ENCODE results near the gene CCNY. TPM values are rescaled to one million over a fixed set of nuclear protein-coding genes. Genes with fewer than 3 reads are reported as not detected.
"Not testable (repeated sequence)": the region's sequence is repeated elsewhere in the genome, so short reads cannot be mapped to it uniquely, and the experiment has no call there.

Gene CCNY
- total RNA-seq, 1 donor from 2014 or later: 44.3 TPM

DNA sequence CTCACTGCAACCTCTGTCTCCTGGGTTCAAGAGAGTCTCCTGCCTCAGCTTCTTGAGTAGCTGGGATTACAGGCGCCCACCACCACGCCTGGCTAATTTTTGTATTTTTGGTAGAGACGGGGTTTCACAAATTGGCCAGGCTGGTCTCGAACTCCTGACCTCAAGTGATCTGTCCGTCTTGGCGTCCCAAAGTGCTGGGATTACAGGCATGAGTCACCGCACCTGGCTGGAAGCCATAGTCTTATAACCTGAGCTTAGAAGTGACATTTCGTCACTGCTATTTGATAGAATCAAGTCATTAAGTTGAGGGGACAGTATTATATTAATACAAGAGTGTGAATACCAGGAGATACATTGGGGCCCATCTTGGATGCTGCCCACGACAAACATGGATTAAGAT lies 17.9 kb downstream of the CCNY start:
- not testable (repeated sequence) for DNase-seq (ENCODE audit: low spot score)

DNA sequence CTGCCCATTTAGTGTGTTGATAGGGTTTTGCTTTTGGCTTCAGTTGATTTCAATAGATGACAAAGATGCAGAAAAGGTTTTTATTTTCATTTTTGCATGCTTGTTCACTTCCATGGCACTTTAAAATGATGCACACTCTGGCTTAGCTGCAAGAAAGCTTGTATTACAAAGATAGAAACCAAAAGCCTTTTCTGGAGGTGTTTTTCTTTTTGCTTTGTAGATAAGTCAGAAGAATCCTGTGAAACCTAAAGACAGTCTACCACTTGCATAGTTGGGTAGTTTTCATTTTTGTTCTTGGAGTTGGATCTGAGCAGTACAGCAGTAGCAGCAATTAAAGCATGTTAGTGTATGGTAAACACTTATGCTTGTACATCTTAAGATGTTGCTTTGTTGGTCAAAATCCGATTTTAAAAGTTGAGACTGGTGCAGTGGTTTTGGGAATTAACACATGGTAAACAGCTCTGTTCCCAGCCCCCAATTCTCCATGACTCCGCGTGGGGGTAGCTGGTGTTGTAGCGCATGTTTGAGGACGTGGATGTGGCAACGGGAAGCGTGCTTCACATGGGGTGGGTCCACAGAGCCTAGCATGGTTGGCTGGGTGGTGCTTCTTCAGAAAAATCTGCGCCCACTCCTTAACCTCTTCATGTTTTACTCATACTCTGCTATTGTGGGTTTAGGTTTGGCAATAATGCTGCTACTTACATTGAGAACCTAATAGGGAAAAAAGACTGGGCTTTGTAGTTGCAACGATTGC lies 19.8 kb downstream of the CCNY start:
- peak; percentile 28 for DNase-seq (ENCODE audit: low spot score)

DNA sequence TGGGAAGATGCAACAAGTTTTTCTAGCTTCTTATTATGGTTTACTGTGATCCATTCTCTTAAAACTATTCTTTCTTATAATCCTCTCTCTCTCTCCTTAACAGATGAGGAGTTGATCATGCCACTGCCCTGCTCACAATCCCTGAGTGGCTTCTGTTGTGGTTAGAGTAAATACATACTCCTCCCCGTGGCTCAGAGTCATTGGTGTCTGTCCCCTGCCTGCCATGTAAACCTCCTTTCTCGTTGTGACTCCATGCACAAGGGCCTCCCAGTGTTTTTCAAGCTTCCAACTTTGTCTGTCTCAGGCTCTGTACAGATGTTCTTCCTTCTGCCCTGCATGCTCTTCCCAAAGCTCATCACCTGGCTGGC lies 20.4 kb downstream of the CCNY start:
- DNase-seq (ENCODE audit: low spot score): no peak

DNA sequence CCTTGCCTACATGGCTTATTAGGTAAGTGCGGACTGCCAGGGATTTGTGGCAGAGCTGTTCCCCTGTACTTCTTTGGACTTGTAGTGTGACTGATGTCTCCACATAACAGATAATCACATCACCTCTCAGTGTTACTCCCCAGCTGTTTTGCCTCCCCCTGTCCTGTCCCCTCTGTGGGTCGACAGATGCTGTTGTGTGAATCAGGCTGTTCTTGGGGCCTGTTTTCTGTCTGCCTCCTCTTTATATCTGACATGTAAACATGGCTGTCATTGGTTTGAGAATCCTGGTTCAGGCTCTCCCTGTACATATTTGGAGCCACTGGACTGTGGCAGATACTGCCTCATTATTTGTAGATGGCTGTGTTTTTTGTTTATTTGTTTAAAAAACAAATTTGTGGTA lies 22.7 kb downstream of the CCNY start:
- peak; percentile 20 for DNase-seq (ENCODE audit: low spot score)

DNA sequence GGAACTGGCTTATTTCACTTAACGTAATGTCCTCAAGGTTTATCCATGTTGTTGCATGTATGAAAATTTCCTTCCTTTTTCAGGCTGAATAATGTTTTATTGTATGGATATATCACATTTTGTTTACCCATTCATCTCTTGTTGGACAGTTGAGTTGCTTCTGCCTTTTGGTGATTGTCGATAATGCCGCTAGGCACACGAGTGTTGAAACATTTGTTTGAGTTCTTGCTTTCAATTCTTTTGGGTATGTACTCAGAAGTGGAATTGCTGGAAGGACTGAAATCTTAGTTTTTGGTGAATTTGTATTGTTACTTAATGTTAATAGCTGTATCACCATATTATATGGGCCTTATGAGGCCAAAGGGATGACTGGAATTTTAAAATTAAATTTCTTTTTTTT lies 23.6 kb downstream of the CCNY start:
- DNase-seq (ENCODE audit: low spot score): no peak

DNA sequence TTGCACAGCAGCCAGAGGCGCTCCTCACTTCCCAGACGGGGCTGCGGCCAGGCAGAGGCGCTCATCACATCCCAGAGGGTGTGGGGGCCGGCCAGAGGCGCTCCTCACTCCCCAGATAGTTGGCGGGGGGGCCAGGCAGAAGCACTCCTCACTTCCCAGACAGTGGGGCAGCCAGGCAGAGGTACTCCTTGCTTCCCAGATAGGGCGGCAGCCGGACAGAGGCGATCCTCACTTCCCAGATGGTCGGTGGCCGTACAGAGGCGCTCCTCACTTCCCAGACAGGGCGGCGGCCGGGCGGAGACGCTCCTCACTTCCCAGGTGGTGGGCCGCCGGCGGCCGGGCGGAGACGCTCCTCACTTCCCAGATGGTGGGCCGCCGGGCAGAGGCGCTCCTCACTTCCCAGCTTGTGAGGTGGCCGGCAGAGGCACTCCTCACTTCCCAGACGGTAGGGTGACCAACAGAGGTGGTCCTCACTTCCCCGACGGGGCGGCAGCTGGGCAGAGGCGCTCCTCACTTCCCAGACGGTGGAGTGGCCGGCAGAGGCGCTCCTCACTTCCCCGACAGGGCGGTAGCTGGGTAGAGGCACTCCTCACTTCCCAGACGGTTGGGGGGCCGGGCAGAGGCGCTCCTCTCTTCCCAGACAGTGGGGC lies 26.5 kb downstream of the CCNY start:
- DNase-seq (ENCODE audit: low spot score): no peak

DNA sequence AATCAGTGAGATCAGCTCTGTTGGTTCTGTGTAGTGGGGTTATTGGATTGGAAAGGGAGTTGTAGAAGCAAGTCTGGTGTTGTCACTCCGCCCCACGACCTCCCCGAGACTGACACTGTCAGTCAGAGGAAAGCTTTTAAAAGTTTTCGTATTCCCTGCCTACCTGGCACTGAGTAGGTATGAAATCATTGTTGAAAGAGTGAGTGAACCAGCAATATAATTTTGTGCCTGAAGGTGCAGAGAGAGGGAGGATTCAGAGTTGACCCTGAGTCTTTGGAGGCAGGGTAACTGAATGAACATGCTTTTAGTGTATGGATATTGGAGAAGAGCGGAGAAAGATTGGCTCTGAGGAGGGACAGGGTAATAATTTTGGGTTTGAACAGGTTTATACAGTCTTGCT lies 27.3 kb downstream of the CCNY start:
- DNase-seq (ENCODE audit: low spot score): no peak

DNA sequence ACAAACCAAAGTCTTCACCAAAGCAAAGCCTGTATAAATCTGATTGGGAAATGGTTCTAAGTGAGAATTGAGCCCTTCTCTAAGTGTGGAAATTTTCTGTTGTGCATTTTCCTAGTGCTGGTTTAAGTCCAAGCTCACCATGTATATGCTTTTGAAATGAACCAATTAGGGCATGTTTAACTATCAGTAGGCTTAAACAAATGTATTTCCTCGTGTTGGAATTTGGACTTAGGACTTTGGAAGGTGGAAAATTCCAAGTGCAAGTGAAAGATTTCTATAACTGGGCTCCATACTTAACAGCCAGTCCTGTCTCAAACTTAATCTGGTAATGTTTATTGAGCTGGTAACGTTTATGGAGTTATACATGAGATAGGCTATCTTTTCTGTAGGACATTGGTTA lies 28.5 kb downstream of the CCNY start:
- DNase-seq (ENCODE audit: low spot score): no peak

DNA sequence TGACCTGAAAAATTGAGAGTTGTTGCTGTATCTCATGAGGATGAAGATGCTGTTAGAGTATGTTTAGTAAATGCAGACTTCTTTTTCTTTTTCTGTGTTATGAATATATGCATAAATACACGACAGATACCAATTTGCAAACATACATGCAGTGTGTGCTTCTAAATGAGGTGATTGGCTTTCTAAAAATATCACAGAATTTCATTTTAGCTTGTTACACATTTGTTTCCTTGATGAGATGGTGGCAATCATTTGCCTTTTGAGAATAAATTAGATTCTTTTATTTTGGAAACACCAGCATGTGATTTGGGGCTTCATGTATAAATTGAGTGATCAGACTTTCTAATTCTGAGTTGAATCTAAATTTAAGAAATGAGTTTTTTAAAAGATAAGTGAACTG lies 29.7 kb downstream of the CCNY start:
- DNase-seq (ENCODE audit: low spot score): no peak

DNA sequence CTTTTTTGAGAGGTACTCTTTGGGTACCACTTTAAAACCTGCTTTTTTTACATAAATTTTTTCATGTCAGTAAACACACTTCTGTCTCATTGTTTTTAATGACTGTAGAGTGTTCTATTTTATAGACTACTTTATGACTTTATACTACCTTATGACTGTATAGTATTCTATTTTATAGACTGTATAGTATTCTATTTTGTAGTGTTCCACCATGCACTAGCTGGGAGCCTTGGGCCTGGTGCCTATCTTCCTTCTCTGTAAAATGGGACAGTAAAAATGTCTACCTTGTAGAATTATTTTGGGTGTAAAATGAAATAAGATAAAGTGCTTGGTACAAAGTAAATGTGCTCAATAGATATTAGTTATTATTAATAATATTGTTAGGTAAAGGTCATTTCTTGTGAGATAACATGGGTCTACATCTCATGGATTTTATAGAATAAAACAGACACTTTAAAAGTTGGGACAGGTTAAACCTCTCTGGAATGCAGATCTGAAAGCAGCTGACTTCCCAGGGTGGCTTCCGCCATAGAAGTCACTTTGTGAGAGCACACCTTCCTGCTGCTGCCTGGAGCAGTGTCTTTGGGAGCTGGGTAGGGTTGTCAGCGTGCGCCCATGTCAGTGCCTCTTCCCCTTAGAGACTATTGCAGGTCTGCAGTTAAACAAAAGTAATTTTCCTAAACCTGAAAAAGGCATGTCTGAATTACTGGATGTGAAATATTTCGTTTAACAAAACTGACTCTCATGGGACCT lies 31.0 kb downstream of the CCNY start:
- no peak for DNase-seq (ENCODE audit: low spot score)

DNA sequence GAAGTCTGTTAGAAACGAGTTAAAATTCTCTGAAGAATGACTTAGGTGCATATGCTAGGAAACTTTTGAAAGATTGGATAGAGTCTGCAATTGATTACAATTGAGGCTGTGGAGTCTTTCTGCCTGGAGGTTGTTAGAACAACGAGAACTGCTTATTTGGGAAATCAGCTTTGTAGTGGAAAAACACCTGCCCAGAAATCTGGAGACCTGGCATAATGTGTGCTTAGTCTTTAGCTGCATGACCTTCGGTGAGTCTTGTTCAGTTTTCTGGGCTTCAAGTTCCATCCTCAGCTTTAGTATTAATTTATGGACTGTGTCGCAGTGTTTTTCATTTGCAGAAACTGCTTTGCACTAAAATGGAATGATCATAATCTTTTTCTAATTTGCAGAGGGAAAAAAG lies 31.7 kb downstream of the CCNY start:
- no peak for DNase-seq (ENCODE audit: low spot score)

DNA sequence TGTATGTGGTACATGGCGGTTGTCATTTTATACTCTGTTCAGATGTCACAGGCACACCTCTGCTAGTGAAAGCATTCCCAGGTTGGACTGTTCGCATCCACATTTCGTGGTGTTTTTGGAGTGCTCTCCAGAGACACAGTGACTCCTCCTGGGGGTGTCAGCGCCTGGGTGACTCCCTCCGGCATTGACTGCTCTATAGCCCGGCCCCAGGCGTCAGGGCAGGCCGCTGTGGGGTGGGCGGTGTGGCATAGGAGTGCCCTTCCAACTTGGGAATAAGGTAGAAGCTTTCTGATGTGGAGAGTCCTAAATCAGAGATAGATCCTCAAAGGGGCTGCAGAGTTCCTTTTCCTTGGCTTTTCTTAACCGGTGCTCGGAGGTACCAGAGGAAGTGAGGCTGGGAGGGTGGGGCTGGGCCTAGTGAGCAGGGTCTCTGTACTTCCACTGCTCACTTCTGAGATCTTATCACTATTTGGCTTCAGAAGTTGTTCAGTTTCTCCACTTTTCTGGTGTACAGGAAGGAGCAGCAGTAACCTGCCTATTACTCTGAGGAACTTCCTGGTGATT lies 32.3 kb downstream of the CCNY start:
- DNase-seq (ENCODE audit: low spot score): no peak

DNA sequence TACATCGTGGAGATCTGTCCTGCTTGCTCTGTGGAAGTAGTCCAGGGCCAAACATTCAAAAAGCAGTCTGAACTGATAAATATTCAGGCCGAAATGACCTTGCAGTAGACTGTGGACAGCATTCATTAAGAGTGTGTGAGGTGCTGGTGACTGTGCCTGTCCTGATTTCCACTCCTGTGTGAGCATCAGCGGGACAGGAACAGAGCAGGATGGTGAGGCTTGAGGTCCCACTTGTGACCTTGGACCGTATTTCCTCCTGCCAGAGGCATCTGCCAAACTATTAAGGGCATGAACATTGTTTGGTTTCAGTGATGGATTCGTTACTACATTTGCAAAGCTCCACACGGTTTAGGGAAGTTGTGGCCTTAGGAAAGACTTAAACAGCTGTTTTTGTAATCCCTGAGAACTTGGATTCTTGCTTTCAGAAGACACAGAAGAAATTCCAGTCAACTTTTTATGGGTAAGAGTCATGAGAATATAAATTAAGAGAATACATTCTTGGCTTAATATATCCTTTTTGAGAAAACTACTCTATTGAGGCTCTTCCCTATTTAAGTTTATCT lies 32.8 kb downstream of the CCNY start:
- DNase-seq (ENCODE audit: low spot score): peak; percentile 83

DNA sequence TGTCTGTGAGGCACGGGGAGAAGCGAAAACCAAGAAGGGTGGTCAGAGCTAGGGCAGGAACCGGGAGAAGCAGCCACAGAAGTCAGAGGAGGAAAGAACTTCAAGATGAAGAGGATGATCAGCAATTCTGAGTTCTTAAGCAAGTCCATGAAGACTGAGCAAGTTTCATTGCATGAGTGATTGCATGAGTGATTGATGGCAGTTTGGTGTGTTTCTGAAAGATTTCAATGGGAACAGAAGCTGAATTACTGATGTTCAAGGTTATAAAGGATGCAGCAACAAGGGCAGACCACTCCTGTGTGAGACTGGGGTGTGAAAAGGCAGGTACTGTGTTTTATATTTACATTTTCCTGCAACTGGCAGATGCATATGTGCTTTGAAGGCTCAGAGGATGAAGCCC lies 35.4 kb downstream of the CCNY start:
- no peak for DNase-seq (ENCODE audit: low spot score)

DNA sequence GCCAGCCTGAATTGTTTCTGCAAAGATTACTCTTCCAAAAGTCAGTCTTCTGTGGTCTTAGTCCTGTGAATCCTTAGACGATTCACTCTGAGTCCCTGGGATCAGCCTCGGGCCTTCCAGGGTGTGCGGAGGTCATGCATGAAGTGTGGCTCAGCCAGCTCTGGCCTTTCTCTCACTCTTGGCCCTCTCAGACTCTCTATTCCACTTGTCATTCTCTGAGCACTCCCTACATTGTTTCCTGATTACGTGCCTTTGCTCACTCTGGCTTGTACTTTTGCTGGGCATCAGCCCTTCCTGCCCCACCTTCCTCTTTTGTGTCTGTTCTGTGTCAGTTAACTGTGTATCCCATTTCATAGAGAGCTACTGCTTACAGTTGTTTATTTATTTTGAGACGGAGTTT lies 36.0 kb downstream of the CCNY start:
- peak; percentile 82 for DNase-seq (ENCODE audit: low spot score)

DNA sequence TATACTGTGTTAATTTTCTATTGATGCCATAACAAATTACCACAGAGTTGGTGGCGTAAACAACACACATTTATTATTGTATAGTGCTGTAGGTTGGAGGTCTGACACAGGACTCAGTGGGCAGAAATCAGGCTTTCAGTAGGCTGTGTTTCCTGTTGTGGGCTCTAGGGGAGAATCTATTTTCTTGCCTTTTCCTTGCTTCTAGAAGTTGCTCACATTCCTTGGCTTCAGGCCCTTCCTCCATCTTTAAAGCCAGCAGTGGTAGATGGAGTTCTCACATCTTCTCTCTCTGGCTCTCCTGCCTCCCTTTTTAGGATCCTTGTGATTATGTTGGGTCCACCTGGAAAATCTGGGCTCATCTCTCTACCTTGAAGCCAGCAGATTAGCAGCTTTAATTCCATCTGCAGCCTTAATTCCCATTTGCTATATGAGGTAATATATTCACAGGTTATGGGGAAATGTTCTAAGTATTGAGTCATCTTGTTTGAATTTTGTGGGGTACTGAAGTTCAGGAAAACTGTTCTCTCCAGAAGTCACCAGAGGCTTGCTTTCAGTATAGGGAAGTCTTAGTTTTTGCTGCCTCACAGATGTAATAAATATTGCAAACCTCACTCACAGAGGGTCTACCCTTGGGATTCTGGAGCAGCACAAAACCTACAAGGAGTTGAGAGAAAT lies 38.9 kb downstream of the CCNY start:
- DNase-seq (ENCODE audit: low spot score): no peak

DNA sequence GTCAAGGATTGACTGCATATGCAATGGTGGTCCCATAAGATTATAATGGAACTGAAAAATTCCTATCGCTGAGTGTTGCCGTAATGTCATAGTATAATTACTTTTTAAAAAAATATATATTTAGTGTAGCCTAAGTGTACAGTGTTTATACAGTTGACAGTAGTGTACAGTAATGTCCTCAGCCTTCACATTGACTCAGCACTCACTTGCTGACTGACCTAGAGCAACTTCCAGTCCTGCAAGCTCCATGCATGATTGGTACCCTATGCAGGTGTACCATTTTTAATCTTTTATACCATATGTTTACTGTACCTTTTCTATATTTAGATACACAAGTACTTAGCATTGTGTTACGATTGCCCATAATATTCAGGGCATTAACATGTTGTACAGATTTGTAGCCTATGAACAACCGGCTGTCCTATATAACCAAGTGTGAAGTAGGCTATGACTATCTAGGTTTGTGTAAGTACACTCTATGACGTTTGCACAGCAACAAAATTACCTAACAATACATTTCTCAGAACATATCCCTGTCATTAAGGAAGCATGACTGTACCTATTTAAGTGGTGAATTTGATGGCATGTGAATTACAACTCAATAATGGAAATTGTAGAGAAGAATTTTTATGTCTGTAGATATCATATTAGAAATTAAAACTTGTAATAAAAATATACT lies 40.9 kb downstream of the CCNY start:
- DNase-seq (ENCODE audit: low spot score): no peak

DNA sequence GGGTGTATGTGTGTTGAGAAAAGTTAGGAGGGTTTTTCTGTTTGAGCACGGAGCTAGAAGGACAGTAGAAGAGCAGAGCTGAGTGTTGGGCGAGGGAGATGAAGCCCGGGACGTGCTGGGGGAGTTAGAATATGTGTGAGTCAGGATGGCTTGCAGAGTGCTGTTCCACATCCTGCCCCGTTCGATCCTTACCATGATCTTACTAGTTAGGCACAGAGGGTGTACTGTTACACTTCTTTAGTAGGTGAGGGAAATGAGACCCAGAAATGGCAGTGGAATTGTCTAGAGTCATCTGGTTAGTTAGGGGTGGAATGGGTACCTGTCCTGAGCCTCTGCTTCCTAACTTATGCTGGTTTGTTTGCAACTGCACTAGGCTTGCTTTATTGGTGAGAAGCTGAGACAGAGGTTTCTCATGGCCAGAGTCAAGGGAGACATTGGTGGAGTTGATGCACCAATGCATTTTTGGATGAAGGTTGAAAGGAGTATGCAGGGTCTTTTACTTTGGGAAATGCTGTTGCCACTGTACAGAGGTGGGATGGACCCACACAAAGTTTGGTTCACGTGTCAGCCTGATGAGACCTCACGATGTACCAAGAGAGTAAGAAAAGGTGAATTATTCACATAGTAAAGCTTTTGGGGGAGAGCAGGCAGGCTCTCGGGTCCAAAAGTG lies 42.4 kb downstream of the CCNY start:
- no peak for DNase-seq (ENCODE audit: low spot score)

DNA sequence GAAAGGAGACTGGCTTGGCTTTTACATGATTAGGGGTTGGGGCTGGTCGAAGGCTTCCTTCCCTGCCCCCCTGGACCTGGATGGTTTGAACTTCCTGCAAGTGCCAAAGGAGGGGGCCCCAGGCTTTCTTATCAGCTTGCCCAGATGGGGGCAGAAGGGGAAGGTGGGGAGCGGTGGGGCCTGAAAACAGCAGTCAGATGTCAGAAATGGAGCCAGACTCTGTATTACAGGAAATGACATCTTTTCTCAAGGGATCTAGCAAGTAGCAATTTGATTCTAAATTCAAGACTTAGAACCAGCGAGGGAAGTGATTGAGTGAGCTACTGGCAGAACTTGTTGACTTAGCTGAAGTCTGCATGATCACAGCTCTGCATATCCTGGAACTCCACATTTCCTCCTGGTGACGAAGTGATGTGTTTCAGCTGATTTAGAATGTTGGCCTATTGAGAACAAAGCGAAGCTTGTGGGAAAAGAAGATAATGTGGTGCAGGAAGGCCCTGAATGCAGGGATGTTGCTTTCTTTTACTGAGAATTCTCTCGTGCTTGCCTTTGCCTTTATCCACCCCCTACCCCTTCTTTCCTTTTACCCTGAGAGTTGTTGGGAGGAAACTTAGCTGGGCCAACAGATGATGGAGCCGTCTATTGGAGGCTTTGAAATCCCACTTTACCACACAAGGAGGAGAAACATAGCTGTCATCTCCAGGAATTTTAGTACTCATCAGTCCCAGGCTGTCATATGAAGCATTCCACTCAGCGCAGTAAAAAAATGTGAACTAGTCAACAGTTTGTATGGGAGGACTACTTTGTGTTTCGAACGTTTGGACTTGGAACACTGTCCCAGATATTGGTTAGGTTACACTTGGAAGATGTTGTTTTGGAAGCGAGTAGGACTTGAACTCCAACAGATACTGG lies 43.2 kb downstream of the CCNY start:
- peak; percentile 74 for DNase-seq (ENCODE audit: low spot score)

Data from umbilical cord (tissue), 2 donors.